ENCODE results near the gene KCTD11.

- TF ChIP-seq EZH2 (IDR thresholded peaks at IDR 0.05; ENCODE audit: borderline replicate concordance, low read length) = no peak
- no peak for TF ChIP-seq CTCF (conservative IDR thresholded peaks at IDR 0.05 in 1 of 2, IDR thresholded peaks at IDR 0.05 in 1 of 2; ENCODE audit: extremely low read depth in 1 of 2, insufficient read depth in 1 of 2, low read depth in 1 of 2, low read length in 2 of 2)
These were observed 28.4 kb downstream of the KCTD11 start for GRCh38 chr17:7380321-7380720.
